Activated T-cell treated with anti-CD3 and anti-CD28 coated beads, Interleukin-2, amount 50 U/mL, for 1 hour (primary cell): ENCODE data around the gene MYEOV.

Source experiments
- DNase-seq: peaks from one replicate; pipeline ENCODE4 v3.0.0-alpha.2; 2020

Gene MYEOV

GRCh38 chr11:69343401-69344321 is 49.7 kb downstream of the MYEOV start:
- no peak for DNase-seq

GRCh38 chr11:69344570-69345145 is 50.7 kb downstream of the MYEOV start:
- no peak for DNase-seq
